ENCODE data around the gene GPR42.
A peak's percentile ranks its signal among the peaks of the same experiment; 100 is the strongest.

GPR42 gene

GRCh38 chr19:35389192-35389861, 18.5 kb downstream of the GPR42 start:
- Histone ChIP-seq H3K27ac (no peak overlapping the region), H3K36me3 (no peaks in the 10 kb centered on the region), H3K9me3 (ENCODE audit: severe bottlenecking) (peaks cover 12% of the 10 kb centered on the region), H3K27me3 (ENCODE audit: insufficient read depth, low read depth, severe bottlenecking) (no peaks in the 10 kb centered on the region), H3K4me3 (ENCODE audit: low read depth, low read length) (no peak overlapping the region)
- no peak for DNase-seq
- TF ChIP-seq CTCF (IDR thresholded peaks at IDR 0.05; ENCODE audit: low read depth, low read length), result no peak

- H3K27me3 ChIP-seq (ENCODE audit: insufficient read depth, low read depth, severe bottlenecking), result no peaks in the 10 kb centered on the region
- DNase-seq, result no peak
- H3K36me3 ChIP-seq, result no peaks in the 10 kb centered on the region
- no peak overlapping the region for H3K4me3 ChIP-seq (ENCODE audit: low read depth, low read length)
- H3K27ac ChIP-seq, result no peak overlapping the region
- H3K9me3 ChIP-seq (ENCODE audit: severe bottlenecking), result no peaks in the 10 kb centered on the region
- TF ChIP-seq CTCF (IDR thresholded peaks at IDR 0.05; ENCODE audit: low read depth, low read length), result no peak
Measured at GRCh38 chr19:35392742-35393715, 22.2 kb downstream of the GPR42 start.

DNA sequence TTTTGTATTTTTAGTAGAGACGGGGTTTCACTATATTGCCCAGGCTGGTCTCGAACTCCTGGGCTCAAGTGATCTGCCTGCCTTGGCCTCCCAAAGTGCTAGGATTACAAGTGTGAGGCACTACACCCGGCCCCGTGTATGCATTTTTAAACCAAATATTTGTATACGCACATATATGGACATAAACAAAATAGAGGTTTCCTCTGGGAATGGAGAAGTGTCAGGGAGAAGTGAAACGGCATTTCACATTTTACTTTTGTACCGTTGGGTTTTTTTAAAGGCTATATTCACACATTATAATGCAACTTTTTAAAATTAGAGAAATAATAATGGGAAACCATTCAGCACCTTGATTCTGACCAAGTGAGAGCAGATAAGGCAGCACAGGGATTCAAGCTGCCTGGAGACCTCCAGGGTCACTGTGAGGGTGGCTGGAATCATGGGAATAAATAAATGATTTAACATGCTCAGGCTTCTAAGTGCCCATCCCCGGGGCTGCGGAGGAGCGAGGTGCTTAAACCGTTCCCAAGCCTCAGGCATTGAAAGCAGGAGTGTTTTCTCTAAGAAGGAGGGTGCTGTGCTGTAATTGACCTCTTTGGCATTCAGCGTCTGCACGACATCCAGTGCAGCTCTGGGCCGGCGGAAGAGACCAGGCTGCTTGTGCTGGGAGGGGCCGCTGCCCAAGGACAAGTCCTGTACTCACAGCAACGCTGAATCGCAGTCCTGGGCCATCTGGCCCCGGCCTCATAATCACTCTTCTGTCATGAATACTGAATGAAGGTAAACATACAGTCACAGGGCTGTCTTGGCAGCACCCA, 24.7 kb downstream of the GPR42 start:
- no peak for TF ChIP-seq CTCF (IDR thresholded peaks at IDR 0.05; ENCODE audit: low read depth, low read length)
- peak; percentile 90 for DNase-seq
- Histone ChIP-seq H3K36me3 (no peaks in the 10 kb centered on the region), H3K27ac (peak overlapping the region; percentile 80), H3K4me3 (ENCODE audit: low read depth, low read length) (peak overlapping the region; percentile 13; the same call in 1 of the 2 replicates), H3K27me3 (ENCODE audit: insufficient read depth, low read depth, severe bottlenecking) (no peaks in the 10 kb centered on the region), H3K9me3 (ENCODE audit: severe bottlenecking) (no peaks in the 10 kb centered on the region)

DNA sequence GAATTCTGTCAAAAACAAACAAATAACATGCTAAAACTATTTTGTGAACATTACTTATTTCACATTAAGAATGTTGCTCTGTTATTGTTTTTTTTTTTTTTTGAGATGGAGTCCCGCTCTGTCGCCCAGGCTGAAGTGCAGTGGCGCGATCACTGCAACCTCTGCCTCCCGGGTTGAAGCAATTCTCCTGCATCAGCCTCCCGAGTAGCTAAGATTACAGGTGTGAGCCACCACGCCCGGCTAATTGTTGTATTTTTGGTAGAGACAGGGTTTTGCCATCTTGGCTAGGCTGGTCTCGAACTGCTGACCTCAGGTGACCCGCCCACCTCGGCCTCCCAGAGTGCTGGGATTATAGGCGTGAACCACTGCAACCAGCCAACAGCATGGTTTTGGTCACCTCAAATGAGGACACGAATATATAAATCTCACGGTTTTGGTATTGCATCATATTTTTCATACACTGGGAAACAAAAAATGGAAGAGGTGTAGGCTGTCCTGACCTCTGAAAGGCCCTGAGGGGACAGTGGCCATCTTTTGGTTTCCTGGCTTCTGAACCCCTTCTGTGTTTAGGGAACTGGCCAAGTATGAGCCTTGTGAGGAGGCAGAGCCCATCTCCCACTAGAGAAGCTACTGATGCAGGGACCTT, 25.5 kb downstream of the GPR42 start:
- peak; percentile 24 for DNase-seq
- H3K4me3 ChIP-seq (ENCODE audit: low read depth, low read length), result no peak overlapping the region
- TF ChIP-seq CTCF (IDR thresholded peaks at IDR 0.05; ENCODE audit: low read depth, low read length), result no peak
- H3K36me3 ChIP-seq, result no peaks in the 10 kb centered on the region
- no peaks in the 10 kb centered on the region for H3K27me3 ChIP-seq (ENCODE audit: insufficient read depth, low read depth, severe bottlenecking)
- H3K27ac ChIP-seq, result peak overlapping the region; percentile 80
- no peaks in the 10 kb centered on the region for H3K9me3 ChIP-seq (ENCODE audit: severe bottlenecking)

DNA sequence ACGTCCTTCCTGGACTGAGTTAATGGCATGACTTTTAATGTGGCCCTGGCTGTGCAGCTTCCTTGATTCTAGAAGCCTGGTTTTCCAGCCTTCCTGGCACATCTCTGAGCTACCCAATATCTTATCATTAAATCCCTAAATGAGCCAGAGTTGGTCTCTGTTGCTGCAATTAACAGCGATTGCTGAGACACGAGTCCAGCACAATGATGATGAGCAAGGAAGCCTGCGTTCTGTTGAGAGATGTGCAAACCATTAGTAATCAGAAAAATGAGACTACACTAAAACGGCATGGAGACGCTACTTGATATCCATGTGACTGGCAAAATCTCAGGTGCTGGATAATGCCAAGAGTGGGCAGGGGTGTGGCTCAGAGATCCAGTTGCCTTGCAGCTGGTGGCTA, 26.2 kb downstream of the GPR42 start:
- H3K4me3 ChIP-seq (ENCODE audit: low read depth, low read length), result no peak overlapping the region
- TF ChIP-seq CTCF (IDR thresholded peaks at IDR 0.05; ENCODE audit: low read depth, low read length), result no peak
- H3K27ac ChIP-seq, result no peak overlapping the region
- no peaks in the 10 kb centered on the region for H3K36me3 ChIP-seq
- H3K27me3 ChIP-seq (ENCODE audit: insufficient read depth, low read depth, severe bottlenecking), result no peaks in the 10 kb centered on the region
- no peak for DNase-seq
- no peaks in the 10 kb centered on the region for H3K9me3 ChIP-seq (ENCODE audit: severe bottlenecking)

Measured in WERI-Rb-1 (cell line).